ENCODE data around the gene OR1N1. TPM values are rescaled to one million over a fixed set of nuclear protein-coding genes. Genes with fewer than 3 reads are reported as not detected.

OR1N1 gene
- total and polyA plus RNA-seq, 2 of the 13 experiments (the other 11 are each of a cell fraction or from before 2014, with no cell fraction given): not detected

GRCh38 chr9:122562134-122562760 is 35.2 kb upstream of the OR1N1 start:
- POLR2A ChIA-PET: no interaction called here
- no peak for FAIRE-seq
- no peak for DNase-seq (ENCODE audit: low spot score)

More at GRCh38 chr9:122562134-122562760, 35.2 kb upstream of the OR1N1 start:
- H3K9ac ChIP-seq (ENCODE audit: insufficient read depth, low read depth, low read length): no peak overlapping the region
- H3K36me3 ChIP-seq (replicated peaks in 1 of 2; ENCODE audit: control insufficient read depth in 1 of 2, insufficient read depth in 2 of 2, low read length in 2 of 2): no peaks in the 10 kb centered on the region
- intact Hi-C loops (cut with micrococcal nuclease; ENCODE audit: unreplicated experiment) (no loop called here), in situ Hi-C loops (cut with HindIII; ENCODE audit: extremely low pct_ligation_motif_present, low pct_unique_long_range_greater_than_20kb) (no loop called here)
- WGBS (ENCODE audit: low lambda C conversion rate): 26% methylated on average over 4 of the region's 9 CpGs
- H3K27me3 ChIP-seq (ENCODE audit: control insufficient read depth in 1 of 2, insufficient read depth in 2 of 2, low read length in 2 of 2): no peaks in the 10 kb centered on the region
- no TSS peak for BruUV-seq (replicated peaks)
- no peak overlapping the region for H3K27ac ChIP-seq (ENCODE audit: extremely low read length, insufficient read depth, low read length)
- no peak overlapping the region for H2AFZ ChIP-seq (ENCODE audit: low read length)
- no peaks in the 10 kb centered on the region for H3K9me3 ChIP-seq (ENCODE audit: low read length)
- H4K20me1 ChIP-seq (ENCODE audit: insufficient read depth, low read length): no peaks in the 10 kb centered on the region
- CTCF ChIA-PET (ENCODE audit: low intra/inter-chr PET ratio, low total read pairs): no interaction called here
- no peak overlapping the region for H3K4me3 ChIP-seq (replicated peaks in 1 of 3; ENCODE audit: insufficient read depth in 1 of 3, low read depth in 2 of 3, low read length in 3 of 3)
- no peak overlapping the region for H3K4me2 ChIP-seq (ENCODE audit: low read depth, low read length)
- TF ChIP-seq ZBTB14 (CRISPR knock-in tag; IDR thresholded peaks at IDR 0.05) (no peak), ZBTB4 (CRISPR knock-in tag; IDR thresholded peaks at IDR 0.05; ENCODE audit: borderline replicate concordance) (no peak), FOXA3 (CRISPR knock-in tag; IDR thresholded peaks at IDR 0.05) (no peak), ZNF660 (CRISPR knock-in tag; IDR thresholded peaks at IDR 0.05; ENCODE audit: borderline replicate concordance, low read depth) (no peak), SIN3A (IDR thresholded peaks at IDR 0.05; ENCODE audit: borderline replicate concordance, low read depth, low read length) (no peak), CEBPB (IDR thresholded peaks at IDR 0.05; ENCODE audit: borderline replicate concordance, low read depth, low read length) (no peak), AGO1 (IDR thresholded peaks at IDR 0.05; ENCODE audit: low read depth, low read length, poor library complexity, severe bottlenecking) (no peak), MEIS2 (CRISPR knock-in tag; IDR thresholded peaks at IDR 0.05) (no peak), PBX2 (CRISPR knock-in tag; IDR thresholded peaks at IDR 0.05) (no peak), KLF16 (CRISPR knock-in tag; IDR thresholded peaks at IDR 0.05) (no peak), ARHGAP35 (CRISPR knock-in tag; IDR thresholded peaks at IDR 0.05; ENCODE audit: borderline replicate concordance) (no peak), MAFF (IDR thresholded peaks at IDR 0.05; ENCODE audit: low read depth, low read length) (no peak), TOPORS (CRISPR knock-in tag; IDR thresholded peaks at IDR 0.05) (no peak), TEF (CRISPR knock-in tag; IDR thresholded peaks at IDR 0.05) (no peak), ZNF44 (CRISPR knock-in tag; IDR thresholded peaks at IDR 0.05) (no peak), ZKSCAN1 (IDR thresholded peaks at IDR 0.05; ENCODE audit: low read length) (no peak)
- no peak for ATAC-seq
- H3K4me1 ChIP-seq (ENCODE audit: insufficient read depth, low read length): no peaks in the 10 kb centered on the region
- H3K79me2 ChIP-seq (ENCODE audit: insufficient read depth, low read length): no peaks in the 10 kb centered on the region

Data from HepG2 (cell line).